GM21528 (cell line): ENCODE measurements around the gene SLC16A7.
"Not testable (repeated sequence)": the region's sequence is repeated elsewhere in the genome, so short reads cannot be mapped to it uniquely, and the experiment has no call there.

Experiments
- ATAC-seq: cut with Tn5 transposase; IDR thresholded peaks from one replicate; pipeline ENCODE4 v1.9.1; 2021; ENCODE audit warnings: mild to moderate bottlenecking, moderate library complexity; ENCODE audit not compliant: unreplicated experiment, low FRiP score

SLC16A7 gene, protein sequence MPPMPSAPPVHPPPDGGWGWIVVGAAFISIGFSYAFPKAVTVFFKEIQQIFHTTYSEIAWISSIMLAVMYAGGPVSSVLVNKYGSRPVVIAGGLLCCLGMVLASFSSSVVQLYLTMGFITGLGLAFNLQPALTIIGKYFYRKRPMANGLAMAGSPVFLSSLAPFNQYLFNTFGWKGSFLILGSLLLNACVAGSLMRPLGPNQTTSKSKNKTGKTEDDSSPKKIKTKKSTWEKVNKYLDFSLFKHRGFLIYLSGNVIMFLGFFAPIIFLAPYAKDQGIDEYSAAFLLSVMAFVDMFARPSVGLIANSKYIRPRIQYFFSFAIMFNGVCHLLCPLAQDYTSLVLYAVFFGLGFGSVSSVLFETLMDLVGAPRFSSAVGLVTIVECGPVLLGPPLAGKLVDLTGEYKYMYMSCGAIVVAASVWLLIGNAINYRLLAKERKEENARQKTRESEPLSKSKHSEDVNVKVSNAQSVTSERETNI

DNA sequence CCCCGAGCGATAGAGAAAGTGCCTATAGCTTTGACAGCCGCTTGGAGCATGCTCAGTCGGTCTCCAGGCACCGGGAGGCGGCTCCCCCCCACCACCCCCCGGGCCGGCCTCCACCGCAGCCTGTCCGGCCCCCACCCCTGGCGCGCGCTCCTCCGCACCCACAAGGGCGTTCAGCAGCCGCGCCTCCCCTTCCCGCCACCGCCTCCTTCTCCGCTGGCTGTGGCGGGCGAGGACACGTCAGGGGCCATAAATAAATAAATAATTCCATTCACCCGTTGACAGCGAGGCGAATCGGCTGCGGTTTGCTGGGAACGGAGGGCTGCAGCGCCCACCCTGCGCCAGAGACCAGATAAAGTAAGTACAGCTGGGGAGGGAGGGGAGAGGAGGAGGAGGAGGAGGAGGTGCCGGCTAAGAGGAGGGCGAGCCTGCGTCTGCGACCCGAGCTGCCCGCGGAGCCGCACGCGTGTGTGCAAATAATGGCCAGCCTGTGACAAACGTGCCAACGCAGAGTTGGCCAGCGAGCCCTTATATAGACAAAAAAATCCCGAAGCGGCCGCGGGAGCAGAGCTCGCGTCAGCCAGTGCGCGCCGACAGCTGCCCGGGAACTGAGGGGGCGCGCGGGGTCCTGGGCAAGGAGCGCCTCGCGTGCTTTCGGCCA lies at the start of gene SLC16A7:
Gene SLC16A7 (plus strand): TSS at position 147 of the 658 bp plus-strand sequence. CDS start 108,773 bp downstream, outside the sequence.
- peak; percentile 70 for ATAC-seq

DNA sequence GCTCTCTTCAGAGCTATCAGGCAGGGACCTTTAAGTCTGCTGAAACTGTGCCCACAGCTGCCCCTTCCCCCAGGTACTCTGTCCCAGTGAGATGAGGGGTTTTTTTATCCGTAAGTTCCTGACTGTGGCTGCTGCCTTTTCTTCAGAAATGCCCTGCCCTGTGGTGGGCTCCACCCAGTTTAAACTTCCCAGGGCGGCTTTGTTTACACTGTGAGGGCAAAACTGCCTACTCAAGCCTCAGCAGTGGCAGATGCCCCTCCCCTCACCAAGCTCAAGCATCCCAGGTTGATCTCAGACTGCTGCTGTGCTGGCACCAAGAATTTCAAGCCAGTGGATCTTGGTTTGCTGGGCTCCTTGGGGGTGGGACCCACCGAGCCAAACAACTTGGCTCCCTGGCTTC lies 46.9 kb upstream of the SLC16A7 start:
- no peak for ATAC-seq

DNA sequence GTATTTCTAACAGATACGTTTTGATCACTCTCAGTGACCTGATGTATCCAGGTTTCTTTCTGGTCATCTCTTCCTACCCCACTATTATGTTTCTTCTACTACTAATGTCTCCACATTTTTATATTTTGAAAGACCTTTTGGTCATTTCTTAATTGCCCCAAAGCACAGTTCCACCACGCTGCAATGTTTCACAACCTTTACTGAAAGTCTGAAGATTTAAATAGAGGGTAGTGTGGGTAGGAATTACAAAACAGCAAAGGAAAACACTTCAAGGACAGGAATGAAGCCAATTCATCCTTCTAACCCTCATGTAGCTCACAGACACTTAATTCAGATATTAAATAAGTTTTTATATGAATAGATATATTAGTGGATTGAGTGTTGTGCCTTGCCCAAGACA lies 36.1 kb upstream of the SLC16A7 start:
- ATAC-seq: no peak

DNA sequence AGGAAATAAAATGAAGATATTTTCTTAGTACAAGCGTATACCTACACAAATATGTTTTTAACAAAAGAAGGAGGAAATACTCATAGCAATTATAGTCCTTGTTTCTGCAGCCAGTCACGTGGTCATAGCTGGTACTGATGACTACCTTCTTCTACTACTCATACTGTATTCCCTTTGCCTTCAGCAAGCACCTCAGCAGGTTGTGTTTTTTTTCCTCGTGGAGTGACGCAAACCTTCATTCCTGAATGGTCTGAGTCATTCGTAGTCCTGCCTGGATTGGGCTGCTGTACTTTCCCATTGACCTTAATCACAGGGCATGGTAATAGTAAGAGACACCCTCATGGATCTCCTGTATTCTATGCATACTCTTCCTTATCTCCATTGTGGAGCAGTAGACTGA lies 25.7 kb upstream of the SLC16A7 start:
- no peak for ATAC-seq

DNA sequence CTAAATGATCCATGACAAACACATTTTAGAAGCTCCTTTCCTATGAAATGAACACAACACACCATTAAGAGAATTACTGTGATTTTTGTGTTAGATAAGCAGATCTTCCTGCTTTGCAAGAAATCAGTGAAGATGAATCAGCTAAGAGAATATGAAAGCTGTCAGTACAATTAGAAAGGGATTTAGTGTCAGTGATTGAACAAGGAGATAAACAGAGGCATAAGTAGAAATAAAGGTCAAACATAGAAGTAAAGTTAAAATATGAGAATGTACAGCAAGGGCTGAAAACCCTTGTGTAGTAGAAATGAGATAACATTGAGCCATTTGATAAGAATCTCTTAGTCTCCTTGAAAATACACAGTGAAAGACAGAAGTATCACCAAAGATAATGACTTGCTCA lies 21.4 kb upstream of the SLC16A7 start:
- no peak for ATAC-seq

DNA sequence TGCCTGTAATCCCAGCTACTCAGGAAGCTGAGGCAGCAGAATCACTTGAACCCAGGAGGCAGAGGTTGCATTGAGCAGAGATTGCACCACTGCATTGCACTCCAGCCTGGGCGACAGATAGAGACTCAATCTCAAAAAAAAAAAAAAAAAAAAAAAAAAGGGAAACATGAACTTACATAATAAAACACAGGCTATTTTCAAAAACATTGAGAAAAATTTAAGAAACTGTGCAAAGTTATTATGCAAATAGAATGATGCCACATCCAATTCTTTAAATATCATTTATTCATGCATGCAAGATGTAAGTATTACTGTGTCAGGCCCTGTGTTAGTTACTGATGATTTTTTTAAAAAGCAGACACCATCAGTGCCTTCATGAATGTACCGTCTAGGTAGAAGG lies 20.0 kb upstream of the SLC16A7 start:
- no peak for ATAC-seq

DNA sequence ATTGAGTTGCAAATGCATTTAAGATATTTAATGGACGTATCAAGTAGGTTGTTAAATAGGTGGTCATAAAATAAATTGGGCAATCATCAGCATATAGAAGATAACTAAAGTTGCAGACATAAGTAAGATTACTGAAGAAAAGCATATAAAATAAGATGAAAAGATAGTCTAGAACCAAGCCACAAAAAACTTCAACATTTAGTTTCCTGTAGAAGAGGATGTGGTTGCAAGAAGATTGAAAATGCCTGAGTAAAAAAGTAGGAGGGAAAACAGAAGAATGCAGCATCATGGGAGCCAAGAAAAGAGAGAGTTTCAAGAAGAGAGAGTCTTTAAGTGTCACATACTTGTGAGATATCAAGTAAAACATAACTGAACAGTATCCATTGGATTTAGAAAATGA lies 17.6 kb upstream of the SLC16A7 start:
- ATAC-seq: no peak

DNA sequence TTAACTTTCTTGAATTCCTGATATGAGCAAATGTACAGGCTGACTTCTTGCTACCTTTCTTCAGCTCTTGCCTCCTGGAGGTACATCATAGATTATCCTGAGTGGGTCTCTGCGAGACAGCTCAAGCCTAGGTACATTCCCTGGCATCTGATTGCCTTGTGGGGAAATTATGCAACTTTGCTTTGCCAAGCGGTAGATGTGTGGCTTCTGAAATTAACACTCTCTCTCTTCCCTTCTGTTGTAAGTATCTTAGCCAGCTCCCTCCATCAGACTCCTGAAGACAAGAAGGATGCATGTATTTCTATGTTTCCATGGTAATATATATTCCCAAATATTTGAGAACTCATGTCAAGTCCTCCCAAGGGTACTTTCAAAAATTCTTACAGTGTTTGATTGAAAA lies 16.2 kb upstream of the SLC16A7 start:
- ATAC-seq: no peak

DNA sequence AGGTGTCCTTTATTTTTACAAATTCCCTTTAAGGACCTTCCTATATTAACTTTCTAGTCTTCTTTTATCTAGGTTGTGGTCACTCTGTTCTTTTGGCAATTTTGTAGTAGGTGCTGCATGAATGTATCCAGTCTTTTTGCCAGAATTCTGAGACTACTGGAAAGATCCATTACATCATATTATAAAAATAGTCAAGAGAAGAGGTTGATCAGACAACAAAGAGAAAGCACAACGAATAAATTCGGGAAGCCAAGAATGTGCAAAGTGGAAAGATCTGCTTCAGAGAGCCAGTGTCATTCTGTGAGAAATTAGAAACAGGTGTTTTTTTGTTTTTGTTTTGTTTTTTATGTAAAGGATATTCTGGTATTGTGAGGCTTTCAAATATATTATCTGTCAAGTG lies 15.8 kb upstream of the SLC16A7 start:
- ATAC-seq: no peak

DNA sequence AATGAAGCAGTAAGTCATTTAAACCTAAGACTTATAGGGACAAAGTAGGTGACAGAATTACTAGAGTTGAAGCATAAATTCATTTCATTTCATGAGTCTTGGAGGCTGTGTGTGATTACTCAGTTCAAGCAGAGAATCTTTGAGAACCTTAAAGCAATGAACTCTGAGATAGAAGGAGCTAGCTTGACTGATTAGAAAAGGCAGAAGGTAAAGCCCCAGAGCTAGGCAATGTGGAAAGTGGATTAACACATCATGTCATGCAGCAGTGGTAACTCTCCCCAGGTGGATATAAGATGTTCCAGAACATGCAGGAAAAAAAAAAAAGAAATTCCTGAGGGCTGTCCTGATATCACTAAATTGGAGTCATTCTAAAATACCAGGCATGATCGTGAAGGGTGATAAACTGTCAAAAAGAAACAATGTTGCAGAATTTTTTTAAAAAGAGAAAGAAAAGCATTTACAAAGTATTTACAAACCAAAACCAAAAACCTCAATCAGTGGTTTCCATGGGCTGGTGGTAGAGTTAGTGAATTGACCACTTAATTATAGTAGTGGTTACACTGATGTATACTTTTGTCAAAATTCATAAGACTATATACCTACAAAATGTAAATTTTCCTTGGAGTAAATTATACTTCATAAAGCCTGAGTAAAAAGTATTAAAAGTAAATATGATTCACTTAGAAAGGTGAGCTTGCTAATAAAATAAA lies 12.7 kb upstream of the SLC16A7 start:
- no peak for ATAC-seq

DNA sequence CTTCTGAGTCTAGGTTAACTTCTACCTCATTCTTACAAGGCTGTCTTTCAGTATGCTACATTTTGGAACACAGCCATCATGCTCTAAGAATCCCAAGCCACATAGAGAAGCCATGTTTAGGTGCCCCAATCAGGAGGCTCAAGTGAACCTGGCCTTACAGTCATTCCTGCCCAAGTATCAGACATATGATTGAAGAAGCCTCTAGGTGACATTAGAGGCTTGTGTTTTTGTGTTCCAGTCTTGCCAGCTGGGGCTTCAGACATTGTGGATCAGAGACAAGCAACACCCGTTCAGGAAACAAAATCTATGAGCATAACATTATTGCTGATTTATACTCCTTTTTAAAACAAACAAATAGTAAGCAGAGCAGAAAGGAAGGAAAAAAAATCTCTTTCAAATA lies 8.1 kb upstream of the SLC16A7 start:
- ATAC-seq: no peak

DNA sequence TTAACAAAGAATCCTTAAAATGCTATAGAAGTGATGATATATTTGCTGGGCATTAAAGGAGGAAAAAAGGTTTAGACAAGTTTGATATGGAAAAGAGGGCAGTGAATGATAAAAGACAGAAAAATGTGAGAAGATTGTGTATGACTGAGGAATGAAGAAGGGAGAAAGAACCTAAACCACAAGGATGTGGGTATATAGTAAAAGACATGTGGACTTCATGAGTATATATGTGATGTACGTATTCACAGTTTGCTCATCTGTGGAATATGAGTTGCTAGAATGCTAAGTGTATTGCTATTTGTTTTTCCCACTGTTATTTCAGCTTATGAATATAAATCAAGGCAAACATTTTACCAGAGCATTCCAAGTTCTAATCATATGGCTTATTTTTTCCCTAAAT lies 2.1 kb upstream of the SLC16A7 start:
- no peak for ATAC-seq

DNA sequence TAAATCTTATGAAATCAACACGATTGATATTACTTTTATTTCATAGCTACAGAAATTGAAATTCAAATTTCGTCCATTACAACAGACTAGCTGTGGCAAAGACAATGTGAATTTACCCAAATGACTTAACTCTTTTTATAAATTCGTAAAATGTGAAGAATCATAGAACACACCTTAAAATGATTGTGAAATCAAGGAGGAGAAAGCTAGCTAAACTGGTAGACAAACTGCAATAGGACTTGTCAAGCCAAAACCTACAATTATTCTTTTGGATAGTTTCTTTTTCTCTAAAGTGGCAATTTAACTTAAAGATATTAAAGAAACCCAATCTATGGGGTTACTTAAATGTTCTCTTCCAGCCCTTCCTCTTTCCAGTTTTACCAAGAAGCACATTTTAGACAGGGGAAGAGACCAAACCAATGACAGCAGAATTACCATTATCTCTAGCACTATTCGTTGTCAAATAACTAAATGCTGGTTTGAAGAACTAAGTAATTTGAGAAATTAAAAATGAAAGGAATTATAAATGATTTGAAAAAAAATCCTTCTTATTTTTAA lies 807 bp upstream of the SLC16A7 start:
- no peak for ATAC-seq

DNA sequence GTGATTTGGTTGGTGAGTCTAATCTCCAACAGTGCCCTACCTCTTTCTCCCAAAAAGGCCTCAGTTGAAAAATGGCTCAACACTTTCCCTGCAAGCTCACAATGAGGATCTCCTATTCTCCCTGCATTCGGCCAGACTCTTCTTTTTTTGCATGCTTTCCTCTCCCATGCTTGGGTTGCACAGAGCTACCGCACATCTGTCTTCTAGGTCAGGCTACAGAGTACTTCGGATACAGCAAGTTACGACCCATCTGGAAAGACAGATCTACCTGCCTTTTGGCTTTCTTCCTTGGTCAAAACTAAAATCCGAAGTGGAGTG lies 305 bp upstream of the SLC16A7 start:
- ATAC-seq: no peak

DNA sequence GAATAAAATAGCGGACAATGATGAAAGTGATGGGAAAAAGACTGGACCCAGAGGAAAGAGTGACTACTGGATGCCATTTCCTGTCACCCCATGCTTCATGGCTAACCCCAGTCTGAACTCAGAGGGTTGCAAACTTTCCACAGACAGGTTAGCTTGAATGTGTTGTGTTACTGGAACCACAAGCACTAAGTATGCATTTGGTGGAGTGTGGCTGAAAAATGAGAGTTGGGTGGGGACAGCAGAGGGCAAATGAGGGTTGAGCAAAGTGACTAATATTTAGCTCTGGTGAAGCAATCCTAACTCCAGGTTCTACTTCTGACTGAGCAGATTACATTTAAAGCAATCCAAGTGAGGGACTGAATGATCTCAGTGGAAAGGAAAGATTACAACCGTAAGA lies 1.6 kb downstream of the SLC16A7 start:
- peak; percentile 49 for ATAC-seq

DNA sequence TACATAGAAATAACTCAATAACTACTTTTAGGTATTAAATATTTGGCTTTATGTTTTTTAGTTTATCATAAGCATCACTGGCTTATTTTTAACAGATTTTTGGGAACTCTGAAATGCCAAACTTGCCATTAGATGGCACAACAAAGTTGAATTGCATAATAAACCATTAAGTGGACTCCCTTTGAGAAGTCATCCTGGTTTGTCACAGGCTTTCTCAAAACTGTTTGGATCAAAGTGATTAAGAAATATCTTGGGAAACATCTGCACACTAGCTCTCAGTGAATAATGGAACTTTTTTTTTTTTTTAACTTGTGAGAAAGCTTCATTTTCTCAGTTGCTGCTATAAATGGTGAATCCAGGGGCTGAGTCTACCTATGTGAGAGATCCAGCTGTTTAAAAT lies 4.3 kb downstream of the SLC16A7 start:
- no peak for ATAC-seq

DNA sequence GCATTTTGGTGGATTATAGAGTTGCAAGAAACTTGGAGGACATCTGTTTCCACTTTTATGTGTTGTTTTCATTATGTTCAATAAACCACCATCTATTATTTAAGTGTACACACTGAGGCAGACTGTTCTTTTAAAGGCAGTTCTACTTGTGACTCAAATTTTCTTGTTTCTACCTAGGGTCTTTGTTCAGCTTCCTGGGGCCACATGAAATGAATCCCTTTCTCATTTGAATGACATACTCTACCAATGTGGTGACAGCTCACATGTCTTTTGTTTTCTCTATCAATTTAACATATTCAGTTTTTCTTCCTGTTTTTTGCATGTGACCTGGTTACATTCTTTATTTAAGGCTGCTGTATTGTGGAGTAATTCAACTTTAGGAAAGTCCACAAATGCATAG lies 7.9 kb downstream of the SLC16A7 start:
- ATAC-seq: no peak

DNA sequence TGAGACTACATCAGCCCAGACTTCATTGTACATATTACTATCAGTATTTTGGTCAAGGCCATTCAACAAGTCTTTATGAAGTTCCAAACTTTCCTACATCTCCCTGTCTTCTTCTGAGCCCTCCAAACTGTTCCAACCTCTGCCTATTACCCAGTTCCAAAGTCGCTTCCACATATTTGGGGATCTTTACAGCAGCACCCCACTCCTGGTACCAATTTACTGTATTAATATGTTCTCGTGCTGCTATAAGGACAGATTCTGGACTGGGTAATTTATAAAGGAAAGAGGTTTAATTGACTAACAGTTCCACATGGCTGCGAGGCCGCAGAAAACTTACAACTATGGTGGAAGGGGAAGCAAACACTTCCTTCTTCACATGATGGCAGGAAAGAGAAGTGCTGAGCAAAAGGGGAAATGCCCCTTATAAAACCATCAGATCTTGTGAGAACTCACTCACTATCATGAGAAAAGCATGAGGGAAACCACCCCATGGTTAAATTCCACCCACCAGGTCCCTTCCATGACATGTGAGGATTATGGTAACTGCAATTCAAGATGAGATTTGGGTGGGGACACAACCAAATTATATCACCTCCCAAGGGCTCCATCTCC lies 17.1 kb downstream of the SLC16A7 start:
- not testable (repeated sequence) for ATAC-seq

DNA sequence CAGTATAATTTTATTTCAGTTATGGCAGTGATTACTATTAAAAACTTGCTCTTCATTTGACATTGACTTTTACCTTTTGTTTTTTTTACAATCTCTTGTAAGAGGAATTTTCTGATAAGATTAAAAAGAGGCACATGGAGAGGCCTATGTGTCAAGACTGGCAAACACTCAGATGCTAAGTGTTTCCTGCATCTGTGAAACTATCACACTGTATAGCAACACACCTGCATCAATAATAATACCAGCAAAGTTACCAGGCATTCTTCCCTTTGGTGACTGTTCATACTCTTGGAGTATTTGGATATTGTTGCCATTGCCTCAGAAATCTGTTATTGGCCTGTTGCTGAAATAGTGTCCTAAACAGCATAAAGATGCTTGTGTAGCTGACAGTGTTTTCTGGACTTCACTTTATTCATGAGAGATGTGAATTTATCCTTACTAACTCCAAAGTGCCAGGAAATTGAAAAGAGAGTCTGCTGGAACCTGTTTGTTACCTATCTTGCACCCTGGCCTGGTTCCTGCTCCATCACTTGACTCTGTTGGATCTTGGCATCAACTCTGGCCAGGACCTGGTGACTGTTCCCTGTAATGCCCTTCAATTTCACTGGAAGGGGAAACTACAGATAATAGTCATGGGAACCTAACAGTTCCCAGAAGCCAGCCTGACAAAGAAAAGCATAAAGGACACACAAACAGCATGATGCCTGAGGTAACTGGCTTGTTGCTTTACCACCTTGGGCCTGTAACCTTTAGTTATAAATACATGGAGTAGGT lies 19.8 kb downstream of the SLC16A7 start:
- no peak for ATAC-seq
